Neuronal stem cell (in vitro differentiated cells): ENCODE results near the gene FKTN.

Experiments
- DNase-seq: peaks from one replicate; pipeline ENCODE4 v3.0.0-alpha.2; 2013; ENCODE audit warnings: low spot score
- H2AFZ ChIP-seq: one replicate; pipeline ENCODE4 v1.6.1; 2013; ENCODE audit warnings: mild to moderate bottlenecking, low read length, inconsistent platforms
- H2AK5ac ChIP-seq: 2 replicates; pipeline ENCODE4 v1.6.1; 2013; ENCODE audit warnings: low read depth, mild to moderate bottlenecking, inconsistent platforms, low read length, moderate library complexity, mixed read lengths
- H2BK120ac ChIP-seq: 2 replicates; pipeline ENCODE4 v1.6.1; 2013; ENCODE audit warnings: low read depth, mild to moderate bottlenecking, inconsistent platforms, low read length, moderate library complexity, mixed read lengths
- H2BK12ac ChIP-seq: one replicate; pipeline ENCODE4 v1.6.1; 2013; ENCODE audit warnings: low read length, inconsistent platforms
- H2BK15ac ChIP-seq: 2 replicates; pipeline ENCODE4 v1.6.1; 2013; ENCODE audit warnings: mild to moderate bottlenecking, low read length, inconsistent platforms, mixed read lengths
- H2BK5ac ChIP-seq: one replicate; pipeline ENCODE4 v1.6.1; 2013; ENCODE audit warnings: inconsistent platforms, mild to moderate bottlenecking, low read length, moderate library complexity
- H3K14ac ChIP-seq: one replicate; pipeline ENCODE4 v1.6.1; 2013; ENCODE audit warnings: low read length, inconsistent platforms
- H3K18ac ChIP-seq: 2 replicates; pipeline ENCODE4 v1.6.1; 2013; ENCODE audit warnings: low read length, inconsistent platforms
- H3K23ac ChIP-seq: 2 replicates; pipeline ENCODE4 v1.6.1; 2013; ENCODE audit warnings: low read depth, mild to moderate bottlenecking, mixed read lengths, low read length, inconsistent platforms; ENCODE audit not compliant: poor library complexity
- H3K27ac ChIP-seq: replicated peaks from 3 replicates; pipeline ENCODE4 v1.5.1; 2013; ENCODE audit warnings: low read length, inconsistent platforms
- H3K27me3 ChIP-seq, 3 experiments: 2 replicates each; pipeline ENCODE4 v1.6.1; 2013; ENCODE audit warnings: low read length in 3 of 3, mild to moderate bottlenecking in 2 of 3, inconsistent platforms in 1 of 3, low read depth in 1 of 3, mixed read lengths in 1 of 3, moderate library complexity in 1 of 3; ENCODE audit not compliant: control insufficient read depth in 3 of 3, insufficient read depth in 3 of 3
- H3K36me3 ChIP-seq, 2 donors: replicated peaks in 1 of 2; 2 replicates each; pipeline ENCODE4 v1.6.1; 2013; ENCODE audit warnings: low read length in 2 of 2; ENCODE audit not compliant: control insufficient read depth in 2 of 2, insufficient read depth in 2 of 2
- H3K4ac ChIP-seq: 2 replicates; pipeline ENCODE4 v1.6.1; 2013; ENCODE audit warnings: inconsistent platforms, mild to moderate bottlenecking, low read length, moderate library complexity
- H3K4me1 ChIP-seq, 2 donors: 1 replicate in 1 of 2; 2 replicates in 1 of 2; pipeline ENCODE4 v1.6.1; 2013; ENCODE audit warnings: low read length in 2 of 2, low read depth in 1 of 2; ENCODE audit not compliant: control insufficient read depth in 2 of 2, insufficient read depth in 1 of 2
- H3K4me2 ChIP-seq: one replicate; pipeline ENCODE4 v1.6.1; 2013; ENCODE audit warnings: mild to moderate bottlenecking, low read length, inconsistent platforms; ENCODE audit not compliant: insufficient read depth, poor library complexity, severe bottlenecking
- H3K4me3 ChIP-seq, 2 donors: 2 replicates each; pipeline ENCODE4 v1.5.1; 2013; ENCODE audit warnings: low read length in 2 of 2, mild to moderate bottlenecking in 2 of 2, inconsistent platforms in 1 of 2, moderate library complexity in 1 of 2
- H3K79me1 ChIP-seq: one replicate; pipeline ENCODE4 v1.6.1; 2013; ENCODE audit warnings: low read depth, mild to moderate bottlenecking, inconsistent platforms, low read length, moderate library complexity
- H3K9ac ChIP-seq: one replicate; pipeline ENCODE4 v1.6.1; 2013; ENCODE audit warnings: mild to moderate bottlenecking, low read depth, low read length, inconsistent platforms; ENCODE audit not compliant: poor library complexity
- H3K9me3 ChIP-seq, 2 donors: replicated peaks in 1 of 2; 2 replicates each; pipeline versions ENCODE3 to v1.6.1; 2013; ENCODE audit warnings: low read length in 2 of 2, mild to moderate bottlenecking in 2 of 2, inconsistent platforms in 1 of 2, low read depth in 1 of 2, mixed read lengths in 1 of 2, moderate library complexity in 1 of 2; ENCODE audit not compliant: control insufficient read depth in 2 of 2, insufficient read depth in 1 of 2
- H4K8ac ChIP-seq: one replicate; pipeline ENCODE4 v1.6.1; 2013; ENCODE audit warnings: low read depth, mild to moderate bottlenecking, inconsistent platforms, low read length, moderate library complexity
- H4K91ac ChIP-seq: one replicate; pipeline ENCODE4 v1.6.1; 2013; ENCODE audit warnings: low read length, low read depth, mild to moderate bottlenecking, inconsistent platforms; ENCODE audit not compliant: poor library complexity
- WGBS, 2 donors: extraction: QIAGEN DNeasy Blood & Tissue Kit; methylation state at CpG; one replicate each; pipeline ENCODE4 v1.1.7; 2013; ENCODE audit warnings: missing lambda C conversion rate in 2 of 2, mixed read lengths in 1 of 2; ENCODE audit not compliant: insufficient read length in 2 of 2, insufficient replicate concordance in 1 of 2; ENCODE audit errors: extremely low coverage in 2 of 2; 5-methylcytosine and 5-hydroxymethylcytosine counted together

Gene FKTN

DNA sequence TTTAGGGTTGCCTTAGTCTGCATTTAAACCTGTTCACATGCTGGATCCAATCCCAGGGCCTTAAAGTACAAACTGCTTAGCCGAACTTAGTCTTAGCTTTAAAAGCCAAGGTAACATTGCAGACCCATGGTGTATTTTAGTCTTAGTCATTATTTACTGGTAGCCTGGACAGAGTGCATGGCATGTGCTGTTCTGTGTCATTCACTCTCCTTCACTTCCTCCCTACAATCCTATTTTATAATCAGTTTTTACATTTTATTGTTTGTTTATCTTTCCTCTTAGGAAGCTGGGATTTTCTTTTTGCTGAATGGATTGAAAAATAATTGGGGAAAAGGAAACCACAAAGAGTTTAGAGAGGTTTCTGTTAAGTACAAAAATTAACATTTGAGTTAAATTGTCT is 74.9 kb downstream of the FKTN start:
- Histone ChIP-seq H3K9me3 (no peaks in the 10 kb centered on the region), H2AK5ac (no peak overlapping the region), H3K27ac (no peak overlapping the region), H3K4me2 (no peak overlapping the region), H2BK120ac (no peak overlapping the region), H3K18ac (no peak overlapping the region), H2AFZ (no peak overlapping the region), H3K36me3 (peaks cover 0 to 23% of the 10 kb centered on the region in 2 donors), H3K9ac (no peak overlapping the region), H3K4me1 (no peaks in the 10 kb centered on the region), H4K91ac (no peak overlapping the region), H3K4ac (no peak overlapping the region), H2BK15ac (no peak overlapping the region), H3K27me3 (no peaks in the 10 kb centered on the region), H3K23ac (no peak overlapping the region), H2BK12ac (no peak overlapping the region), H4K8ac (no peak overlapping the region), H3K79me1 (no peaks in the 10 kb centered on the region), H3K4me3 (no peak overlapping the region), H3K14ac (no peak overlapping the region), H2BK5ac (no peak overlapping the region)
- WGBS, 2 donors = no CpG with 5 or more reads among the region's 1 CpG
- no peak for DNase-seq

GRCh38 chr9:105633411-105633810 is 75.5 kb downstream of the FKTN start:
- Histone ChIP-seq H3K4me1 (no peaks in the 10 kb centered on the region), H2BK120ac (no peak overlapping the region), H3K79me1 (no peaks in the 10 kb centered on the region), H2BK12ac (no peak overlapping the region), H2AK5ac (no peak overlapping the region), H3K4ac (no peak overlapping the region), H4K91ac (no peak overlapping the region), H3K9me3 (no peaks in the 10 kb centered on the region), H3K36me3 (peaks cover 0 to 23% of the 10 kb centered on the region in 2 donors), H4K8ac (no peak overlapping the region), H3K4me2 (no peak overlapping the region), H3K14ac (no peak overlapping the region), H3K27me3 (no peaks in the 10 kb centered on the region), H3K27ac (no peak overlapping the region), H2BK5ac (no peak overlapping the region), H3K9ac (no peak overlapping the region), H3K4me3 (no peak overlapping the region), H3K18ac (no peak overlapping the region), H2BK15ac (no peak overlapping the region), H2AFZ (no peak overlapping the region), H3K23ac (no peak overlapping the region)
- no peak for DNase-seq
- WGBS, 2 donors = no CpG with 5 or more reads among the region's 3 CpGs

GRCh38 chr9:105636331-105636730 is 78.4 kb downstream of the FKTN start:
- Histone ChIP-seq H2BK120ac (no peak overlapping the region), H3K18ac (no peak overlapping the region), H3K4me1 (no peaks in the 10 kb centered on the region), H3K9me3 (no peaks in the 10 kb centered on the region), H2BK12ac (no peak overlapping the region), H3K36me3 (peaks cover 0 to 15% of the 10 kb centered on the region in 2 donors), H3K23ac (no peak overlapping the region), H2BK5ac (no peak overlapping the region), H2BK15ac (no peak overlapping the region), H3K9ac (no peak overlapping the region), H3K4me2 (no peak overlapping the region), H4K91ac (no peak overlapping the region), H3K4me3 (no peak overlapping the region), H3K27me3 (no peaks in the 10 kb centered on the region), H4K8ac (no peak overlapping the region), H3K14ac (no peak overlapping the region), H2AFZ (no peak overlapping the region), H3K27ac (no peak overlapping the region), H3K4ac (no peak overlapping the region), H2AK5ac (no peak overlapping the region), H3K79me1 (no peaks in the 10 kb centered on the region)
- DNase-seq = no peak
- WGBS, 2 donors = no CpG with 5 or more reads among the region's 1 CpG

DNA sequence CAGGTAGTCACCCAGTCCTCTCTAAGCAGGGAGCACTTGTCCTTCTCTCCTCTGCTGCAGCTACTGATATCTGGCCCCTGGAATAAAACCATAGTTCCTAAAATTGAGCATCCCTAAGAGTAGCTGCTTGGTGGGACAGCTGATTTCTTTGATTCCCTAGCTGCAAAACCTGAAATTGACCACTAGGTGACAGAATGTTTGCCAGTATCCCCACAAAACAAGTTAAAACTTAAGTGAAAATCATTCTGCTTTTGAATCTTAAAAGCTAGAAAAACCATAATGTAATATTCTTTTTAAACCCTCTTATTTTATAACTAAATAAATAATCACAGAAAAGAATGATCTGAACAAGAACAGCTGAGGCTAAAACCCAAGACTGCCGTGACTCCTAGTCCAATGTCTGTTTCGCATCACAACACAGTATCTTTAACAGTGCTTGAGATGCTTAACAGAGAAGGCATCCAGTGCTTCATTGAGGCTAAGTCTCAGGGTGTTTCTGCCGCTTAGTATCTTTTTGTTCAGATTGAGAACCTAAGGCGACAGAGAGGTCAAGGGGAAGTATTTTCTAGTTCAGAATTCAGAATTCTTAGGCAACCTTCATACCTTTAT is 80.0 kb downstream of the FKTN start:
- no peak overlapping the region for H3K9ac ChIP-seq
- H3K18ac ChIP-seq = no peak overlapping the region
- H2BK15ac ChIP-seq = no peak overlapping the region
- H2AFZ ChIP-seq = no peak overlapping the region
- no peak overlapping the region for H4K8ac ChIP-seq
- no peak overlapping the region for H3K23ac ChIP-seq
- H3K14ac ChIP-seq = no peak overlapping the region
- H3K27me3 ChIP-seq = no peaks in the 10 kb centered on the region
- DNase-seq = no peak
- no peak overlapping the region for H3K27ac ChIP-seq
- no peak overlapping the region for H2BK12ac ChIP-seq
- no peaks in the 10 kb centered on the region for H3K4me1 ChIP-seq
- H3K4ac ChIP-seq = no peak overlapping the region
- WGBS, 2 donors = no CpG with 5 or more reads among the region's 4 CpGs
- H3K79me1 ChIP-seq = no peaks in the 10 kb centered on the region
- no peak overlapping the region for H4K91ac ChIP-seq
- H2AK5ac ChIP-seq = no peak overlapping the region
- no peak overlapping the region for H3K4me2 ChIP-seq
- peaks cover 0 to 2% of the 10 kb centered on the region in 2 donors for H3K9me3 ChIP-seq
- H2BK5ac ChIP-seq = no peak overlapping the region
- peaks cover 0 to 15% of the 10 kb centered on the region in 2 donors for H3K36me3 ChIP-seq
- H2BK120ac ChIP-seq = no peak overlapping the region
- H3K4me3 ChIP-seq = no peak overlapping the region
